Uterus (tissue), 2 donors: Measurements from ENCODE around the gene LRP1.

ENCODE experiments used
- POLR2A ChIP-seq, 2 donors: fragments of 450-650 bp; IDR thresholded peaks; one replicate each; pipeline ENCODE4 v1.6.1; 2016; ENCODE audit warnings: antibody characterized with exemption in 2 of 2, mild to moderate bottlenecking in 1 of 2, moderate library complexity in 1 of 2
- TF ChIP-seq, protein P1 (sequence below), 4 experiments: fragments of 200-600 bp in 2 of 4; fragments of 450-650 bp in 2 of 4; sonication (generic) in 2 of 4; IDR thresholded peaks; one replicate each; pipeline ENCODE4 v1.5.1; 2016 to 2019; ENCODE audit warnings: antibody characterized with exemption in 4 of 4, mild to moderate bottlenecking in 2 of 4, moderate library complexity in 1 of 4

DNA sequence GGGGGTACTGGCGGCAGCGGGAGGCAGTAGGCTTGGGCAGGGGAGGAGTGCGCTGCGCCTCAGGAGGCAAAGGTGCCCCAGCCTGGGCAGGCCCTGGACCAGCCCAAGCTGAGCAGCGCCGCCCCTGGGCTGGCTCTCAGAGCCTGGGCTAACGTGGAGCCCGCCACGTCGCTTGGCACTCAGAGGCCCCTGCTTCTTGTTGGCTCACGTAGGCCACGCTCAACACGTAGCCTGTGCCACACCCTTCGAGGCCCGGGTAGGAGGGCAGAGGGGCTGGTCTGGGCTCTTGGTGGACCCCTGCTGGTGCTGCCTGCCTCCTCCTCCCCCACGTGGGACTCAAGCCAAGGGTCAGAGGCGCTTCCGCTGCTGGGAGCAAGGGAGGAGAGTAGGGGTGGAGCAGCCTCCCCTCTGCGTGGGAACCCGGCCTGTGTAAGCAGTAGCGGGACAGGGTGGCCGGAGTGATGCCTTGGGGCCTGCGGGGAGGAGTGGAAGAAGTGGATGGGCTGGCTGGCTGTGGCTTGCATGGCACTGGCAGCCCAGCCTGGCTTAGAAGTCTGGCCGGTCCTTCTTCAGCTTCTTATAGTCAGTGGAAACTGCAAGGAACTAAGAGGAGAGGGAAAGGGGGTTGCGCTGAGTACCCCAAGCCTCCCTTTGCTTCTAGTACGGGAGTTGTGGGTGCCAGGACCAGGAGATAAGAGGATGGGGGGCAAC, 106.9 kb downstream of the LRP1 start:
- TF ChIP-seq, protein P1, sequence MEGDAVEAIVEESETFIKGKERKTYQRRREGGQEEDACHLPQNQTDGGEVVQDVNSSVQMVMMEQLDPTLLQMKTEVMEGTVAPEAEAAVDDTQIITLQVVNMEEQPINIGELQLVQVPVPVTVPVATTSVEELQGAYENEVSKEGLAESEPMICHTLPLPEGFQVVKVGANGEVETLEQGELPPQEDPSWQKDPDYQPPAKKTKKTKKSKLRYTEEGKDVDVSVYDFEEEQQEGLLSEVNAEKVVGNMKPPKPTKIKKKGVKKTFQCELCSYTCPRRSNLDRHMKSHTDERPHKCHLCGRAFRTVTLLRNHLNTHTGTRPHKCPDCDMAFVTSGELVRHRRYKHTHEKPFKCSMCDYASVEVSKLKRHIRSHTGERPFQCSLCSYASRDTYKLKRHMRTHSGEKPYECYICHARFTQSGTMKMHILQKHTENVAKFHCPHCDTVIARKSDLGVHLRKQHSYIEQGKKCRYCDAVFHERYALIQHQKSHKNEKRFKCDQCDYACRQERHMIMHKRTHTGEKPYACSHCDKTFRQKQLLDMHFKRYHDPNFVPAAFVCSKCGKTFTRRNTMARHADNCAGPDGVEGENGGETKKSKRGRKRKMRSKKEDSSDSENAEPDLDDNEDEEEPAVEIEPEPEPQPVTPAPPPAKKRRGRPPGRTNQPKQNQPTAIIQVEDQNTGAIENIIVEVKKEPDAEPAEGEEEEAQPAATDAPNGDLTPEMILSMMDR (IDR thresholded peaks at IDR 0.05), result no peak
- TF ChIP-seq POLR2A (IDR thresholded peaks at IDR 0.05), result no peak
